Measurements from ENCODE around the gene ZNRF3.
"Not testable (repeated sequence)": the region's sequence is repeated elsewhere in the genome, so short reads cannot be mapped to it uniquely, and the experiment has no call there.

ZNRF3 gene

GRCh38 chr22:28884747-28885350, 1.5 kb downstream of the ZNRF3 start:
- no peak for DNase-seq

DNA sequence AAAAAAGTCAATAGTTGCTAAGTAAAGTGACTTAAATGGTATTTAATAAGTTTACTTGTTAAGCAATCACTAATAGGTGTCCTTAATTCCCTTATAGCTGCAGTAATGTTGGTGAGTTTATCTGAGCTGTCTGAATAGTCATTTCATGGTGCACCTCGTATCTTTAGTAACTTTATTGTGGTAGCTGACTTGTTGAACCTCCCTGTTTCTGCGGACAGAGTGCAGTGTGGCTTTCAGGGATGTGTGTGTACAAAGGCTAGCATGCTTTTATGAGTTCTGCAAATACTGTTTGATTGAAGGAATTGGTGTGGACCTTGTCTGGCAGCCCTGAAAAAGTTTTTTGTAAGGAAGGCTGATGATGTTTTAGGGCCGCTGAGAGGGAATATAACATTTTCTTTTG, 2.6 kb downstream of the ZNRF3 start:
- DNase-seq: no peak

GRCh38 chr22:28886679-28887078, 3.3 kb downstream of the ZNRF3 start:
- DNase-seq: not testable (repeated sequence)

GRCh38 chr22:28887725-28888459, 4.5 kb downstream of the ZNRF3 start:
- DNase-seq: no peak

DNA sequence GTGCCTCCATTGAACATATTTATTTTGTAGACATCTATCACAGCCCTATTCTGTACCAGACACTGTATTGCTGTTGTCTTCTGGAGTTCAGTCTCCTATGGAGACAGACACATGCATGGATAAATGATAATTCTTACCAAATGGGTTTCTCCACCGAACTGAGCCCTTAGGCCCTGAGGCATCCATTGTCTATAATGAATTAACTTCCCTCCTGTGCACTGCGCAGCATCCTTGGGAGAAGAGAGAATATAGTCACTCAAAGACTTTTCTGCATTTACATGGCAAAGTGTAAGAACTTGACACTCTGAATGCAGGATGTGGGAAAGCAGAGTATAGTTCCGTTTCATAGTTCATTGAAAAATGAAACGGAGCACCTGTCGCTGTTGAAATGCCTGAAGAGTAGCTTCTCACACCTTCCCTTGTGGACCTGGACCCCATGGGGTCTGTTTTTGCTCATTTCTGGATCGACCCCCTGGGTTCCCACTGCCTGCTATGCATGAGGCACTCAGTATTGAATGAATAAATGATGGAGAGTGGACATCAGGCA, 6.2 kb downstream of the ZNRF3 start:
- no peak for DNase-seq

GRCh38 chr22:28891156-28891733, 7.9 kb downstream of the ZNRF3 start:
- no peak for DNase-seq

DNA sequence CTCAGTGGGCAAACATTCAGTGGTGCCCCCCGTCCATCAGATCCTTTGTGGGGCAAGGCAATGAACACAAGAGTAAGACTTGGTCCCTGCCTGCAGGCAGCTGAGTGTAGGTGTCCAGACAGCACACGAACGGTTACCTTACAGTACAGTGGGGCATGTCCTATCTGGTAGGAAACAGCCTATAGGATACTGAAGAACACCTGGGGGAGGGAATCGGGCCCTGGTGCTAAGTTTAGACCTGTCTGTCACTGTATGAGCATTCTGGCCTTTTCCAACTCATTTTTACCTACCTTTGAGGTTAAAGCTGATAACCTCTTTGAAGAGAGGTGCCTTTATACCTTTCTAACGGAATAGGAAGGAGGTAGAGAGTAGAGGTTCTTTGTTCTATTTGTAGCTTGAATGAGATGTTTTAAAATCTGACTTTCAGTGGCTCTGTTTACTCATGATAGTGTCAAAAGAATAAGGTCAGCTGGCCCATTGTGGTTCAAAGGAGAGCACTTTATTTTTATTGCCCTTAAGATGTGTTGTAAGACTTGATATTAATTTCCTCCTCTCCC, 8.9 kb downstream of the ZNRF3 start:
- no peak for DNase-seq

DNA sequence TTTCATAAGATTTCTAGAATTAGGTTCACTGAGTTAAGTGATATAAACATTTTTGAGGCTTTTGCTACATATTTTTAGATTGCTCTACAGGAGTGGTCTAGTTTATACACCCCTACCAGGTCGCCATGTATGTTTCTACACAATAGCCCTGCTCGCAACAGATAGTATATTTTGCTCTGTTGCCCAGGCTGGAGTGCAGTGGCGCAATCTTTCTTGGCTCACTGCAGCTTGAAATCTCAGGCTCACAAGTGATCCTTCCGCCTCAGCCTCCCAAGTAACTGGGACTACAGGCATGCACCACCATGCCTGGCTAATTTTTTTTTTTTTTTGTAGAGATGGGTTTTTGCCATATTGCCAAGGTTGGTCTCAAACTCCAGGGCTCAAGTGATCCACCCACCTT, 10.4 kb downstream of the ZNRF3 start:
- no peak for DNase-seq

DNA sequence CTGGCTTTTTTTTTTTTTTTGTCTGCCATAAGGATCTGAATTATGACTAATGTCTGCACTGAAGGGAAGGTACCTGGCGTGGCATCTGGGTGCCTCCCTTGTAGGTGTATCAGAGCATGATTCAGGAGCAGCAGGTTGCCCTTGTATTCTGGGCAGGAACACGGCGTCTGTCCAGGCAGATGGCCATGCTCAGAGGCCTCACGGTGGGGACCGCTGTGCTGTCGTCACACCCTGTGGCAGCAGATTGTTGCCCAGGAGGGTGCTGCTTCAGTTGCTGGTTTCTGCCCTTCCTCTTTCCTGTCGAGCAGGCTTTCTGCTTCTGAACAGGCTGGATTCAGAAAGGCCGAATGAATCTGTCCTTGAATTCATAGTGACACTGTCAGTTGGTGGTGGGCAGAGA, 11.0 kb downstream of the ZNRF3 start:
- DNase-seq: peak; percentile 14

GRCh38 chr22:28894807-28895206, 11.4 kb downstream of the ZNRF3 start:
- DNase-seq: no peak

GRCh38 chr22:28896611-28897010, 13.2 kb downstream of the ZNRF3 start:
- no peak for DNase-seq

DNA sequence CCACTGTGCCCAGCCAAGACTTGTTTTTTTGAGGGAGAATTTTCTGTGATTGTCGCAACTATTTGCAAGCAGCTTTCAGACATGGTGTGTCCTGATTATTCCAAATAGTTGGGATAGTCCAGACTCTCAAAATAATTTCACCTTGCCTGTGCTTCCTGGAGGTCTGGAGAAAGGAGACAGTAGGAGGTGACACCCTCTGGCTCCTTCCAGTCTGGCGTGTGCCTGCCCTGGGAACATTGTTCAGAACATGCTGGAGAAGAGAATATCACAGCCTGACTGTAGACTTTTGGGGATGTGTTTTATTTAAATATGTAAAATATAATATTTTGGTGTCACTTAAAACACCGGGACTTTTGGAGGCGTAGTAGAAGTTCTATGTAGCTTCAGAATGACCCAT, 14.9 kb downstream of the ZNRF3 start:
- DNase-seq: no peak

- no peak for DNase-seq
Observed at GRCh38 chr22:28899199-28899853, 16.0 kb downstream of the ZNRF3 start.

- no peak for DNase-seq
Observed at GRCh38 chr22:28900379-28900925, 17.1 kb downstream of the ZNRF3 start.

- no peak for DNase-seq
Observed at GRCh38 chr22:28902490-28902889, 19.1 kb downstream of the ZNRF3 start.

DNA sequence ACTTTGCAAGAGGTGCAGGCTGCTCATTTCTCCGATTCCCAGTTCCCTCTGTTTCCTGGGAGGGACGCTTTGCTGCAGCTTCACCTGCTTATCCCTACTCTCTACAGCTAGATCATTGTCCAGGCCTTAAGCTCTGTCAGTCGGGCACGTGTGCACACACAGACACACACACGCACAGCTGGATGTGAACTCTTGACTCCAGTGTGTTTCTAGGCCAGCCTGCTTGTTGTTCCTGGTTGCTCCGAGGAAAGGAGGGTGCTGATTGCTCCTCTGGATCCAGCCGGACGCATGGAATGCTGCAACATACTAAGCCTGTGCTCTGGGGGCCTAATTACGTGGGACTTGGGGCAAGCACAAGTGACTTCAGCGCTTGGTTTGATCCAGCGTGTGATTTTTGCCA, 19.7 kb downstream of the ZNRF3 start:
- DNase-seq: no peak

DNA sequence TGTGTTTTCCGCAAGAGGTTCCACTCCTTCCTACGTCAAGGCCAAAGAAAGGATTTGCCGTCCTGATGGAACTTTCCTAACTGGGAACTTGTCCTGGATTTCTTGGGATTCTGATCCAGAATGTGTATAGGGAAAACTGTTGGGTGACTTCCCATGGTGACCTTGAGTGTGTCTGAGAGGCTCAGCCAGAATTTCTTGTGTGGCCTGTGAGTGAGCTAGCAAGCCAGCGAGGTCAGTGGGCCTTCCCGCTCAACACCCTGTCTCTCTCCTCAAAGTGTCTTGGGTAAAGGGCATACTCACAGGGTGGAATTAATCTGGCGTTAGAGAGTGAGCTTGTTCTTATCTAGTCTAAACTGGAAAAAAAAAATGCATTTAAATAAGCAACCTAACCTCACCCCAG, 20.4 kb downstream of the ZNRF3 start:
- DNase-seq: no peak

DNA sequence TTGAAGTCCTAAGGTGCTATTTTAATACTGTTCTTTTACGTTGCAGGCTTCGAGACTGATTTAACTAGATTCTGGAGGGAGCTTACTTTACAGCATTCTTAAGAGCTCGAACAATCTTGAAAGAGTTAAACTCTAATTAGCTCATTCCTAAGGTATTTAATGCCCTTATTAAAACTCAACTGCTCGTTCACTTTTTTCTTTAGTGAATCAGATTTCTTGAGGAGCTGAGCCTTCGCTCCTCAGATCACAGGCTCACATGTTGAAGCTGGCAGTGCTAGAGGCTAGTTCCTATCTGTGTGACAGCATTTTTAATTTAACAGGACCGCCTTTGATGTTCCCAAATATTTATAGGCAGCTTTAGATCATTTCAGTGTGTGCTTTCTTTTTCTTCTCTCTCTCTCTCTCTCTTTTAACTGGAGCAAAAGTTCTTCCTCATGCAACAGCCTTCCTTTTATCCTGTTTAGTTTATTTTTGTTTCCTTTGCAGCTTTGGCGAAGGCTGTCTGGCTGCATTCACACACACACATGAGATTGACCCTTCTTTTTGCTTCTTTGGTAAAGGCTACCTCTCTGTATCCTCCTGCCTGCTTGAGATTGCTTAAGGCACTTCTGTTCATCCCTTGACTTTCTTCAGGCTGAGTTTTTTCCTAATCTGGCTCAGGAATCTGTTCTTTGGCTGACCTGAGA, 21.0 kb downstream of the ZNRF3 start:
- DNase-seq: no peak

DNA sequence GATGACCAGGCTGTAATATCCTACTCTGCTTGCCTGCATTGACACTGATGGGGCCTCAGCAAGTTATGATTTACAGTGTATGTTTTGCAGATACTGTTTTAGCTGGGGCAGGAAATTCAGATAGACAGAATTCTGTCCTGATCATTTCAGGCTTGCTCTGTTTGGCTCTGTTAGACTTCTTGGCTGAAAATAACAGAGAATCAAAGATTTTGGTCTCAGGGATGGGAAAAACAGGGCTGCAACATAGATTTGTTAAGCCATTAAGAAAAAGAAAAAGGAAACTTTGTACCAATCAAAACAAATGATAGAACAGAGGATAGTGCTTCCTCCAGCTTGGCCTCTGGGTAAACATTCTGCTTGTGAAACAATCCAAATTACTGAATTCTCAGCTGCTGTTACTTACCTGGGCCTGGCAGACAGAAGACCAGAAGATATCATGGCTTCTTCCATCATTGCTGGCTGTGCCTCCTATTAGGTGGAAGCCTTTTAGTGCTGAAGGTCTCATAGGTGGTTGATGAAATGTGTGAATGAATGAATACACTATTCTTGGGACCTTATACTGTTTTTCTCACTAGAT, 22.0 kb downstream of the ZNRF3 start:
- DNase-seq: no peak

GRCh38 chr22:28906312-28906711, 22.9 kb downstream of the ZNRF3 start:
- no peak for DNase-seq

GRCh38 chr22:28907311-28908008, 24.1 kb downstream of the ZNRF3 start:
- no peak for DNase-seq
